Panc1 (cell line): ENCODE measurements around the gene DHH. TPM values are rescaled to one million over a fixed set of nuclear protein-coding genes. Genes with fewer than 3 reads are reported as not detected.

ENCODE experiments used
- ATAC-seq: fragments of 200-7000 bp; cut with Tn5 transposase; 2 replicates; pipeline ENCODE4 v1.9.1; 2020; ENCODE audit warnings: mild to moderate bottlenecking, moderate library complexity
- BruUV-seq: library from RNA; stranded (reverse); fragments of 400-500 nt; replicated peaks from 2 replicates; lab custom pipeline; 2021; lab: Mats Ljungman, UMichigan
- CTCF ChIA-PET: fragments of 300-600 bp; sonication (Branson Sonifier 250); formaldehyde crosslinking; loops from one replicate; lab custom pipeline; 2022; ENCODE audit warnings: antibody characterized with exemption; lab: Charles Lee
- POLR2A ChIA-PET: fragments of 300-600 bp; sonication (Branson Sonifier 250); formaldehyde crosslinking; loops from one replicate; lab custom pipeline; 2022; ENCODE audit warnings: antibody characterized with exemption; lab: Charles Lee
- DNase-seq: peaks from one replicate; pipeline ENCODE4 v3.0.0-alpha.2; 2010; ENCODE audit warnings: low read depth, low spot score
- H3K27ac ChIP-seq: 2 replicates; pipeline ENCODE4 v1.5.1; 2011; ENCODE audit warnings: mild to moderate bottlenecking, low read length, inconsistent platforms
- H3K27me3 ChIP-seq: fragments of 200-500 bp; sonication (Bioruptor generic); 2 replicates; pipeline ENCODE4 v1.6.0; 2014; ENCODE audit warnings: low read length, inconsistent platforms; ENCODE audit not compliant: control insufficient read depth, insufficient read depth
- H3K36me3 ChIP-seq: fragments of 200-500 bp; sonication (Bioruptor generic); 2 replicates; pipeline ENCODE4 v1.5.1; 2014; ENCODE audit warnings: inconsistent platforms, mild to moderate bottlenecking, low read length, moderate library complexity; ENCODE audit not compliant: control insufficient read depth, insufficient read depth
- H3K4me1 ChIP-seq: 2 replicates; pipeline ENCODE4 v1.5.1; 2011; ENCODE audit warnings: inconsistent platforms, mild to moderate bottlenecking, low read length, moderate library complexity; ENCODE audit not compliant: control insufficient read depth, insufficient read depth
- H3K4me3 ChIP-seq, 2 experiments: 2 replicates each; pipeline ENCODE4 v1.5.1; 2011 to 2012; ENCODE audit warnings: low read depth in 2 of 2, low read length in 2 of 2, mild to moderate bottlenecking in 2 of 2, inconsistent platforms in 1 of 2, moderate library complexity in 1 of 2
- H3K9me3 ChIP-seq: fragments of 200-500 bp; sonication (Bioruptor generic); 2 replicates; pipeline ENCODE4 v1.5.1; 2014; ENCODE audit warnings: low read depth, mild to moderate bottlenecking, inconsistent platforms, low read length, moderate library complexity; ENCODE audit not compliant: control insufficient read depth, insufficient read depth
- POLR2AphosphoS5 ChIP-seq: IDR thresholded peaks from 2 replicates; pipeline ENCODE4 v1.6.1; 2012; ENCODE audit warnings: mild to moderate bottlenecking, low read depth, low read length, moderate library complexity
- REST ChIP-seq, 2 experiments: IDR thresholded peaks; 2 replicates each; pipeline ENCODE4 v1.6.1; 2011 to 2012; ENCODE audit warnings: low read depth in 2 of 2, control low read depth in 1 of 2, low read length in 1 of 2, mild to moderate bottlenecking in 1 of 2, moderate library complexity in 1 of 2; ENCODE audit not compliant: insufficient read depth in 1 of 2
- SIN3A ChIP-seq: IDR thresholded peaks from 2 replicates; pipeline ENCODE4 v1.6.1; 2012; ENCODE audit warnings: low read depth, mild to moderate bottlenecking, low read length, moderate library complexity, borderline replicate concordance; ENCODE audit not compliant: insufficient read depth
- TCF7L2 ChIP-seq: IDR thresholded peaks from 2 replicates; pipeline ENCODE4 v1.6.1; 2011; ENCODE audit warnings: mild to moderate bottlenecking, low read depth, low read length, inconsistent platforms
- in situ Hi-C: cut with HindIII; loops from 2 replicates; pipeline ENCODE4 v1.10.0; 2016; ENCODE audit warnings: low sequenced_read_pairs, low pct_unique_long_range_greater_than_20kb
- intact Hi-C: fragments of 100-400 bp; cut with micrococcal nuclease; formaldehyde crosslinking; loops from one replicate; pipeline ENCODE4 v1.10.0; 2022; ENCODE audit not compliant: unreplicated experiment
- total RNA-seq: library from RNA; stranded (reverse); gene quantifications from one replicate; pipeline ENCODE4 v1.2.1, GENCODE V29; 2021; ENCODE audit not compliant: unreplicated experiment
- TF ChIP-seq, protein P1 (sequence below): fragments of 450-650 bp; IDR thresholded peaks from 2 replicates; pipeline ENCODE4 v1.5.1; 2017; ENCODE audit warnings: mild to moderate bottlenecking

The DHH gene
- total RNA-seq, 1 experiment from 2014 or later, result 1.9 TPM

GRCh38 chr12:49108958-49109404, 14.4 kb upstream of the DHH start:
- Histone ChIP-seq H3K27me3 (no peaks in the 10 kb centered on the region), H3K36me3 (no peaks in the 10 kb centered on the region; the same call in 1 of the 2 replicates), H3K4me3 (peak overlapping the region; percentile 92; a peak in 3 of 4 replicates), H3K27ac (peak overlapping the region; percentile 74; the same call in 1 of the 2 replicates), H3K4me1 (peaks cover 14% of the 10 kb centered on the region), H3K9me3 (no peaks in the 10 kb centered on the region)
- DNase-seq (no peak), ATAC-seq (no peak)
- in situ Hi-C loops, result no loop called here
- TSS peak; percentile 64 for BruUV-seq
- POLR2A ChIA-PET, result interaction anchor here (0.5 to 0.6 kb wide), 2 partner anchors 31 to 75 kb away, joined by 4 to 6 read pairs; no protein-coding TSS in a partner anchor
- intact Hi-C loops, result no loop called here
- CTCF ChIA-PET, result no interaction called here
- TF ChIP-seq TCF7L2, result no peak
- TF ChIP-seq, protein P1, sequence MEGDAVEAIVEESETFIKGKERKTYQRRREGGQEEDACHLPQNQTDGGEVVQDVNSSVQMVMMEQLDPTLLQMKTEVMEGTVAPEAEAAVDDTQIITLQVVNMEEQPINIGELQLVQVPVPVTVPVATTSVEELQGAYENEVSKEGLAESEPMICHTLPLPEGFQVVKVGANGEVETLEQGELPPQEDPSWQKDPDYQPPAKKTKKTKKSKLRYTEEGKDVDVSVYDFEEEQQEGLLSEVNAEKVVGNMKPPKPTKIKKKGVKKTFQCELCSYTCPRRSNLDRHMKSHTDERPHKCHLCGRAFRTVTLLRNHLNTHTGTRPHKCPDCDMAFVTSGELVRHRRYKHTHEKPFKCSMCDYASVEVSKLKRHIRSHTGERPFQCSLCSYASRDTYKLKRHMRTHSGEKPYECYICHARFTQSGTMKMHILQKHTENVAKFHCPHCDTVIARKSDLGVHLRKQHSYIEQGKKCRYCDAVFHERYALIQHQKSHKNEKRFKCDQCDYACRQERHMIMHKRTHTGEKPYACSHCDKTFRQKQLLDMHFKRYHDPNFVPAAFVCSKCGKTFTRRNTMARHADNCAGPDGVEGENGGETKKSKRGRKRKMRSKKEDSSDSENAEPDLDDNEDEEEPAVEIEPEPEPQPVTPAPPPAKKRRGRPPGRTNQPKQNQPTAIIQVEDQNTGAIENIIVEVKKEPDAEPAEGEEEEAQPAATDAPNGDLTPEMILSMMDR, result no peak
- TF ChIP-seq REST (IDR thresholded peaks at IDR 0.05; ENCODE audit: insufficient read depth in 1 of 2, low read depth in 2 of 2, low read length in 1 of 2), result no peak
- TF ChIP-seq POLR2AphosphoS5, result no peak
- TF ChIP-seq SIN3A, result no peak

DNA sequence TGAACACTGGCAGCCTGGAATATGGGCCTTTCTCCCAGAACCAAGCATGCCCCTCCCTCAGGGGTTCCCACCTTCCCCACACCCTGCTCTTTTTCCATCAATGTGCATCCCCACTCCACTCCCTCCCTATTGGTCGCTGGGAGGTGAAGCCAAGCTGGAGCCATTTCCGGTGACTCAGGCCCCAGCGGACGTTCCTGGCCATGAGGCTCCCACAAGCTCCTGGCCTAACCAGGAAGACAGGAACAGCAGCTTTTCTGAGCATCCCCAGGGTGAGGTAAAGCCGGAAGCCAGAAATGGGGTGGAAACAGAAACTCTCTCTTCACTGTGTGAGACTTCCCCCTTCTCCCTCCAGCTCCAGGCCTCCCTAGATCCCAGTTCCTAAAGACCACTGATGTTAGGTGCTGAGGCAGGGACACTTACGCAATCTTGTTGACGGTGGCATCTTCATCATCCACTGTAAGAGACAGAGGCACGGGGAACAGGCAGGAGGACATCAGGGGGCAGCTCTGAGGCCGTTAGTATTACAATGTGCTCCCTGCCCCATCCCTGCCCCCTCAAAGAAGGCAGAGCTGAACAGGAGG, 11.0 kb upstream of the DHH start:
- intact Hi-C loops, result no loop called here
- no peak for TF ChIP-seq TCF7L2
- TF ChIP-seq, protein P1, result no peak
- no peak for TF ChIP-seq SIN3A
- TF ChIP-seq REST (IDR thresholded peaks at IDR 0.05; ENCODE audit: insufficient read depth in 1 of 2, low read depth in 2 of 2, low read length in 1 of 2), result no peak
- TF ChIP-seq POLR2AphosphoS5, result no peak
- Histone ChIP-seq H3K36me3 (no peaks in the 10 kb centered on the region; the same call in 1 of the 2 replicates), H3K4me1 (peaks cover 10% of the 10 kb centered on the region), H3K9me3 (no peaks in the 10 kb centered on the region), H3K27ac (no peak overlapping the region), H3K27me3 (no peaks in the 10 kb centered on the region), H3K4me3 (no peak overlapping the region)
- BruUV-seq, result no TSS peak
- ChIA-PET POLR2A (no interaction called here), CTCF (no interaction called here)
- DNase-seq, result no peak
- ATAC-seq, result no peak
- in situ Hi-C loops, result no loop called here
